K562 (cell line): ENCODE measurements around the gene SMAD7.
A peak's percentile ranks its signal among the peaks of the same experiment; 100 is the strongest.

ENCODE experiments used
- ATF1 ChIP-seq, 2 experiments: fragments of 450-650 bp in 1 of 2; IDR thresholded peaks; 2 replicates each; pipeline ENCODE4 v1.6.1; 2016; ENCODE audit warnings: missing compliant biosample characterization in 1 of 2, missing genetic modification characterization in 1 of 2
- CHD2 ChIP-seq: IDR thresholded peaks from 2 replicates; pipeline ENCODE4 v1.6.1; 2011; ENCODE audit warnings: low read depth, low read length
- CTCF ChIP-seq, 3 experiments: IDR thresholded peaks in 2 of 3; conservative IDR thresholded peaks in 1 of 3; 2 replicates each; pipeline ENCODE4 v1.5.1; 2011 to 2012; ENCODE audit warnings: low read length in 3 of 3, mild to moderate bottlenecking in 3 of 3, control low read depth in 2 of 3, improper control_type of control experiment in 1 of 3, inconsistent platforms in 1 of 3, low read depth in 1 of 3, mixed read lengths in 1 of 3, moderate library complexity in 1 of 3; ENCODE audit not compliant: insufficient read depth in 2 of 3
- ESRRA ChIP-seq: fragments of 450-650 bp; IDR thresholded peaks from 2 replicates; pipeline ENCODE4 v1.6.1; 2014; ENCODE audit warnings: low read depth, mild to moderate bottlenecking, moderate library complexity, borderline replicate concordance
- FOXO4 ChIP-seq: fragments of 450-650 bp; formaldehyde crosslinking; IDR thresholded peaks from 2 replicates; pipeline ENCODE4 v1.4.0; 2020; ENCODE audit warnings: mild to moderate bottlenecking, moderate library complexity
- HNRNPLL ChIP-seq: fragments of 200-400 bp; formaldehyde crosslinking; IDR thresholded peaks from 2 replicates; pipeline ENCODE4 v1.6.1; 2017; ENCODE audit warnings: low read length, low read depth, mild to moderate bottlenecking; ENCODE audit not compliant: poor library complexity, severe bottlenecking
- KAT7 ChIP-seq: sonication (generic); formaldehyde crosslinking; IDR thresholded peaks from 2 replicates; pipeline ENCODE4 v1.8.0; 2022; ENCODE audit warnings: missing genetic modification reagents, mild to moderate bottlenecking, borderline replicate concordance
- KLF13 ChIP-seq: fragments of 450-650 bp; IDR thresholded peaks from 2 replicates; pipeline ENCODE4 v1.6.1; 2016; ENCODE audit warnings: missing genetic modification characterization, low read depth, mild to moderate bottlenecking, missing compliant biosample characterization, moderate library complexity, borderline replicate concordance
- NRF1 ChIP-seq, 2 experiments: fragments of 450-650 bp; IDR thresholded peaks in 1 of 2; conservative IDR thresholded peaks in 1 of 2; 2 replicates each; pipeline ENCODE4 v1.6.1; 2014; ENCODE audit warnings: mild to moderate bottlenecking in 2 of 2
- POLR2AphosphoS2 ChIP-seq: IDR thresholded peaks from 2 replicates; pipeline ENCODE4 v1.6.1; 2012; ENCODE audit warnings: low read length, improper control_type of control experiment
- XRCC5 ChIP-seq: fragments of 200-400 bp; formaldehyde crosslinking; IDR thresholded peaks from 2 replicates; pipeline ENCODE4 v1.6.1; 2017; ENCODE audit warnings: low read depth, mild to moderate bottlenecking, low read length
- ZKSCAN1 ChIP-seq: fragments of 150-350 bp; IDR thresholded peaks from 2 replicates; pipeline ENCODE4 v1.6.1; 2016; ENCODE audit warnings: low read depth, low read length
- ZNF764 ChIP-seq: fragments of 250-450 bp; sonication (Bioruptor Pico); IDR thresholded peaks from 2 replicates; pipeline ENCODE4 v1.4.0; 2020; ENCODE audit warnings: low read depth, mild to moderate bottlenecking, moderate library complexity
- TF ChIP-seq, protein P1 (sequence below): IDR thresholded peaks from 2 replicates; pipeline ENCODE4 v1.6.1; 2012; ENCODE audit warnings: low read depth, low read length, improper control_type of control experiment, borderline replicate concordance

GRCh38 chr18:48940854-48941611 is 9.7 kb downstream of the SMAD7 start:
- no peak for TF ChIP-seq POLR2AphosphoS2
- TF ChIP-seq CHD2: no peak
- TF ChIP-seq ZNF764 (CRISPR knock-in tag): no peak
- TF ChIP-seq KLF13 (tag): no peak
- no peak for TF ChIP-seq ESRRA
- no peak for TF ChIP-seq HNRNPLL
- no peak for TF ChIP-seq FOXO4
- no peak for TF ChIP-seq ATF1 (CRISPR knock-in tag; IDR thresholded peaks at IDR 0.05)
- 0 out of 2 replicates have a peak, but pooled peaks have one; percentile 34 for TF ChIP-seq ATF1 (tag; IDR thresholded peaks at IDR 0.05)
- no peak for TF ChIP-seq KAT7 (CRISPR knock-in tag)
- TF ChIP-seq, protein P1, sequence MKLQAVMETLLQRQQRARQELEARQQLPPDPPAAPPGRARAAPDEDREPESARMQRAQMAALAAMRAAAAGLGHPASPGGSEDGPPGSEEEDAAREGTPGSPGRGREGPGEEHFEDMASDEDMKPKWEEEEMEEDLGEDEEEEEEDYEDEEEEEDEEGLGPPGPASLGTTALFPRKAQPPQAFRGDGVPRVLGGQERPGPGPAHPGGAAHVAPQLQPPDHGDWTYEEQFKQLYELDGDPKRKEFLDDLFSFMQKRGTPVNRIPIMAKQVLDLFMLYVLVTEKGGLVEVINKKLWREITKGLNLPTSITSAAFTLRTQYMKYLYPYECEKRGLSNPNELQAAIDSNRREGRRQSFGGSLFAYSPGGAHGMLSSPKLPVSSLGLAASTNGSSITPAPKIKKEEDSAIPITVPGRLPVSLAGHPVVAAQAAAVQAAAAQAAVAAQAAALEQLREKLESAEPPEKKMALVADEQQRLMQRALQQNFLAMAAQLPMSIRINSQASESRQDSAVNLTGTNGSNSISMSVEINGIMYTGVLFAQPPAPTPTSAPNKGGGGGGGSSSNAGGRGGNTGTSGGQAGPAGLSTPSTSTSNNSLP: no peak
- no peak for TF ChIP-seq CTCF (IDR thresholded peaks at IDR 0.05 in 2 of 3, conservative IDR thresholded peaks at IDR 0.05 in 1 of 3; ENCODE audit: insufficient read depth in 2 of 3, low read depth in 1 of 3, low read length in 3 of 3)
- TF ChIP-seq ZKSCAN1: no peak
- TF ChIP-seq NRF1 (conservative IDR thresholded peaks at IDR 0.05 in 1 of 2, IDR thresholded peaks at IDR 0.05 in 1 of 2): no peak
- no peak for TF ChIP-seq XRCC5
